HG03432 (cell line): ENCODE measurements around the gene SCAI.
"Not testable (repeated sequence)": the region's sequence is repeated elsewhere in the genome, so short reads cannot be mapped to it uniquely, and the experiment has no call there.

Experiments used
- ATAC-seq: cut with Tn5 transposase; IDR thresholded peaks from one replicate; pipeline ENCODE4 v1.9.1; 2021; ENCODE audit warnings: mild to moderate bottlenecking, moderate library complexity; ENCODE audit not compliant: unreplicated experiment

SCAI gene

DNA sequence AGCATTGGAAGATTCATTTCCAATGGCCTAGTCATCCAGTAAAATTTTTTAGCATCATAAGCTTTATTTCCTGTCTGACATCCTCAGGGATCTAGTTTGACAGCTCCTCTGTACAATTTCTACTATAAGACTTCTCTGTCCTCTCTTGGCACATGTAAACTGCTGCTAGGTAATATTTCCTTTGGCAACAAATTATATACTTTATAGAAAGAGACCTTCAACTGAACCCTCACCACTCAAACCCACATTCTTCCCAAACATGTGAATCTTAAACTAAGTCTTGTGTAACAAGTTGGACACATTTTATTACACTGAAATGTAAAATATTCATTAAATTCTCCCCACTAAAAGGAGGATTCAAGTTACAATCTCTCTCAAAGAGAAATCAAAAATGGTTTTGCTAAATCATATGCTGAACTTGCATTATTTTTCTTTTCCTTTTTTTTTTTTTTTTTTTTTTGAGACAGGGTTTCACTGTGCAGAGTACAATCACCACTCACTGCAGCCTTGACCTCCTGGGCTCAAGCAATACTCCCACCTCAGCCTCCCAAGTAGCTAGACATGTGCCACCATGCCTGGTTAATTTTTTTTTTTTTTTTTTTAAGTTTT lies 36.9 kb downstream of the SCAI start:
- no peak for ATAC-seq

DNA sequence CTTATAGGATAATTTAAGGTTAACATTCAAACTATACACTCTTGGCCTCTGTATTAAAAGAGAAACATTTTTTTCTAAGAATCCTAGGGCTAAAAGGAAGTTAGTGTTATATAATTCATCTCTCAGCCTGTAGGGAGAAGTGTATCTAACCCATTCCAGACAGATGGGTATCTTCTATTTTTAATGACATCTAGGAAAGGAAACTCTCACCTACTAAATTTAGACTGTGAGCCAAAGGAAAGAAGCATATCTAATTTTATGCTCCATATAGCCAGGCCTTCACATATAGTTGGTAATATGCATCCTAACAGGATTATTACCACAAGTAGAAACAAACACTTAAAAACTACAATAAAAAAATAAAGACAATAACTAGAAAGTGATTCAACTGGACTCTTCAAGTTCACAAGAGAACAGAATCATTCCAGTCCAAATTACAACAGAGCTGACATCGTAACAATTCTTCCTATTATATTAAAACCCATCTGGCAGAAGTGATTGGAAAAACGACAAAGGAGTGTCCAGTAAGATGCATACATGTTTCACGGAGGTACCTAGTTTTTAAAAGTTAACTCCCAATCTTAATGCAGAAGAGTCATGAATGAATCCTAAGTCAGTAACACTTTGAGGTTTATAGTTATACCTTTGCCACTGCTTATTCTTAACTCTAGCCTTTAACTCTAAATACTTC lies 39.4 kb downstream of the SCAI start:
- ATAC-seq, result no peak

GRCh38 chr9:125103021-125103420 lies 40.3 kb downstream of the SCAI start:
- no peak for ATAC-seq

- ATAC-seq, result no peak
Measured at GRCh38 chr9:125100822-125101221, 42.5 kb downstream of the SCAI start.

GRCh38 chr9:125099816-125100215 lies 43.5 kb downstream of the SCAI start:
- ATAC-seq, result no peak

DNA sequence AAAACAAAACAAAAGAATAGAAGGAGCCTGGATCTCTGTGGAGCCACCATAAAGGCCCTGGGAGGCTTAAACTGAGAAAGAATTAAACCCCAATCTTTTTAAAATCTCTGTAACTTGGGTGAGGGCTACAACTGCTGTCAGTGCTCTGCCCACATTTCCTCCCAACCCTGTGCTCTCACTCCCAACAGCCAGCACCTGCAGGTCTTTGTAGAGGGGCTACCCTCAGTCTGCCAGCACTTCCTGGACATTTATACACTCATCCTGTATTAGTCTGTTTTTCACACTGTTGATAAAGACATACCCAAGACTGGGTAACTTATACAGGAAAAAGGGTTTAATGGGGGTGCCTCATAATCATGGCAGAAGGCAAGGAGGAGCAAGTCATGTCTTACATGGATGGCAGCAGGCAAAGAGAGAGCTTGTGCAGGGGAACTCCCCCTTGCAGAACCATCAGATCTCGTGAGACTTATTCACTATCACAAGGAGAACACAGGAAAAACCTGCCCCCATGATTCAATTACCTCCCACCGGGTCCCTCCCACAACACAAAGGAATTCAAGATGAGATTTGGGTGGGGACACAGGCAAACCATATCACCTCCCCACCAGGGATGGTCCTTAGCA lies 47.4 kb downstream of the SCAI start:
- ATAC-seq, result no peak

DNA sequence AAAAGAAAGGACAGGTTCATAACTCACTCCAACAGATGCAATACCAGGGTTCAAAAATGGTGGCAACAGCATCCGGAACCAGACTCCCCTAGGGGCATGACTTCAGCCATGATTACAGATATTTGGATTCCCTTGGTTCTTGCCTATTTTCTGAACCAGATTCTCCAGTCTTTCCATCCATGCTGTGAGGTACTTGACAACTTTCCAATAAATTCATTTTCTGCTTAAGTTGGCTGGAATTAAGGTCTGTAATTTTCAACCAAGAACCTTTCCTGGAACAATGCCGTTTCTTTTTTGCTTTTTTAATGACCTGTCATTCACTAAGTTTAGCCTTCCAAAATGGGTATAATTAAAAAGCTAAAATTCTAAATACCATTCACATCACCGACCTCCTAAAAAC lies 52.2 kb downstream of the SCAI start:
- ATAC-seq, result no peak

GRCh38 chr9:125089331-125089730 lies 54.0 kb downstream of the SCAI start:
- no peak for ATAC-seq

- no peak for ATAC-seq
Measured at GRCh38 chr9:125088752-125089151, 54.6 kb downstream of the SCAI start.

DNA sequence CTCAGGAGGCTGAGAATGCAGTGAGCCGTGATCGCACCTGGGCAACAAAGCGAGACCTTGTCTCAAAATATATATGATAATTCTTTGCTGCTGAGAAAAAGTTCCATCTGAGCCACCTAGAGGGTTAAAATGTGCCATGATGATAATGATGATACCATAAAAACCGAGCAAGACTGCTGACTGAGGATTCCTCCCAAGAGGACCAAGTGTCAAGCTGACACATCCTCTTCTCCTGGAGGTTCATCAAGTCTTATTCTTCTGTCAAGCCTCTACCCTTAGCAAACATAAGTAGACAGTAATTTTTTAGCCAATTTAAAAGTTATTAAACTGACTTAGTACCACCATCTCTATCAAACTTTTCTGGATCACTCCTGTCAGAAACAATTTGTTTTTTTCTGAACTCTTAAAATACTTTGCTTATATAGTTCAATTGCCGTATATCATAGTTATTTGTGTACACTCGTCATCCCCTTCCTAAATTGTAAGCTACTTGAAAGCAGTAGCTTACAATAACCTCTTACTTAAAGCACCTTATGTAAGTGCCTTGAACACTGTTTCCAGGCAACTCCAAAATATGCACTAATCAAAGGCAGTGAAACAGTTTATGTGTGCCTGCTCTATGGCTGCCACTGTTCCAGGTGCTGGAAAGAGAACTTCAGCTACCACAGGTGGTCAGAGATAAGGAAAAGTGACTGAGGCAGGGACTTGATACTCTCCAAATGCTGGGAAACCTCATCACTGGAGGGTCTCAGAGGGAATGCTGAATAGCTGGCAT lies 57.4 kb downstream of the SCAI start:
- ATAC-seq, result no peak

DNA sequence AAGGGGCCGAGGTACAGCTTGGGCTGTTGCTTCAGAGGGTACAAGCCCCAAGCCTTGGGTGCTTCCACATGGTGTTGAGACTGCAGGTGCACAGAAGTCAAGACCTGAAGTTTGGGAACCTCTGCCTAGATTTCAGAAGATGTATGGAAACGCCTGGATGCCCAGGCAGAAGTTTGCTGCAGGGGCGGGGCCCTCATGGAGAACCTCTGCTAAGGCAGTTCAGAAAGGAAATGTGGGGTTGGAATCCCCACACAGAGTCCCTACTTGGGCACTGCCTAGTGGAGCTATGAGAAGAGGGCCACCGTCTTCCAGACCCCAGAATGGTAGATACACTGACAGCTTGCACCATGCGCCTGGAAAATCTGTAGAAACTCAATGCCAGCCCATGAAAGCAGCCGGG lies 61.1 kb downstream of the SCAI start:
- not testable (repeated sequence) for ATAC-seq

DNA sequence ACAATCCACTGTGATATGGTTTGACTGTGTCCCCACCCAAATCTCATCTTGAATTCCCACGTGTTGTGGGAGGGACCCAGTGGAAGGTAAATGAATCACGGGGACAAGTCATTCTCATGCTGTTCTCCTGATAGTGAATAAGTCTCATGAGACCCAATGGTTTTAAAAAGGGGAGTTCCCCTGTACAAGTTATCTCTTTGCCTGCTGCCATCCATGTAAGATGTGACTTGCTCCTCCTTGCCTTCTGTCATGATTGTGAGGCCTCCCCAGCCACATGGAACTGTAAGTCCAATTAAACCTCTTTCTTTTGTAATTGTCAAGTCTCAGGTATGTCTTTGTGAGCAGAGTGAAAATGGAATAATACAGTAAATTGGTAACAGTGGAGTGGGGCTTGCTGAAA lies 62.5 kb downstream of the SCAI start:
- ATAC-seq, result not testable (repeated sequence)

GRCh38 chr9:125079931-125080330 lies 63.4 kb downstream of the SCAI start:
- ATAC-seq, result no peak

- ATAC-seq, result no peak
Measured at GRCh38 chr9:125075997-125076396, 67.3 kb downstream of the SCAI start.

GRCh38 chr9:125074976-125075375 lies 68.4 kb downstream of the SCAI start:
- ATAC-seq, result no peak

- no peak for ATAC-seq
Measured at GRCh38 chr9:125066839-125067619, 76.3 kb downstream of the SCAI start.

- no peak for ATAC-seq
Measured at GRCh38 chr9:125061391-125061790, 81.9 kb downstream of the SCAI start.

- ATAC-seq, result no peak
Measured at GRCh38 chr9:125049212-125050049, 93.9 kb downstream of the SCAI start.

DNA sequence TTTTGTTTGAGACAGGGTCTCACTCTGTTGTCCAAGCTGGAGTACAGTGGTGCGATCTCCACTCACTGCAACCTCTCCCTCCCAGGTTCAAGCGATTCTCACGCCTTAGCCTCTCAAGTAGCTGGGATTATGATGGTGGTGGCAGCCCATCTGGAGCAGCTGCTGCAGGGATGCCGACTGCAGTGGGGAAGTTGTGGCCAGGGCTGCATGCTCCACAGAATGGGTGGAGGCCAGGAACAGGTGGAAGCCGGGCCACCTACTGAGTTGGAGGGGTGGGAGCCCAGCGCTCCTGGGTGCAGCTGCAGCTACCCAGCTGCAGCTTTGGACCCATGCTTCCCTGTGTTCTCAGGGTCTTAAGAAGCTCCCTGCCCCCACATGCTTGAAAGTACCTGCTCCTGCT lies 99.7 kb downstream of the SCAI start:
- ATAC-seq, result no peak

DNA sequence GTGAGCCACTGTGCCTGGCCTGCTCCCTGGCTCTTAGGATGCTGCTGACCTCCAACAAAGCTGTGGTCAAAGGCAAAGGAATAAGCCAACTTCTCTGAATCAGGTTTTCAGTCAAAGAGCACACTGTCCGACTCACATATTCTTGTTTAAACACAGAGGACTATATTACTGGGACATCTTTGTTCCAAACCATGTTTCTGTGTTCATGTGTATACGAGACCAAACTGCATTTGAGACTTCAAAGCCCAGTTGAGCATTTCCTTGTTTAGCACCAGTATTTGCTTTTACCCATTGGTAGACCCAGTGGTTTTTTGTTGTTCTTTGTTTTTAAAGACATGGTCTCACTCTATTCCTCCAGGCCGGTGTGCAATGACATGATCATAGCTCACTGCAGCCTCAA lies 100.2 kb downstream of the SCAI start:
- ATAC-seq, result no peak
